HG03565 (cell line): ENCODE results near the gene CAMK4.

Experiments used
- ATAC-seq: cut with Tn5 transposase; IDR thresholded peaks from one replicate; pipeline ENCODE4 v1.9.1; 2021; ENCODE audit warnings: mild to moderate bottlenecking, moderate library complexity; ENCODE audit not compliant: unreplicated experiment

The CAMK4 gene

GRCh38 chr5:111478266-111478665 lies 254.1 kb downstream of the CAMK4 start:
- no peak for ATAC-seq

- no peak for ATAC-seq
Observed at GRCh38 chr5:111478898-111479297, 254.7 kb downstream of the CAMK4 start.

- ATAC-seq, result no peak
Observed at GRCh38 chr5:111480346-111480745, 256.2 kb downstream of the CAMK4 start.

- no peak for ATAC-seq
Observed at GRCh38 chr5:111486055-111486454, 261.9 kb downstream of the CAMK4 start.

- no peak for ATAC-seq
Observed at GRCh38 chr5:111486926-111487325, 262.7 kb downstream of the CAMK4 start.

GRCh38 chr5:111488353-111488752 lies 264.2 kb downstream of the CAMK4 start:
- no peak for ATAC-seq

- ATAC-seq, result no peak
Observed at GRCh38 chr5:111493031-111493430, 268.8 kb downstream of the CAMK4 start.

GRCh38 chr5:111494355-111494999 lies 270.3 kb downstream of the CAMK4 start:
- ATAC-seq, result no peak

- no peak for ATAC-seq
Observed at GRCh38 chr5:111495159-111495558, 271.0 kb downstream of the CAMK4 start.

- no peak for ATAC-seq
Observed at GRCh38 chr5:111498346-111498745, 274.2 kb downstream of the CAMK4 start.

GRCh38 chr5:111502956-111503355 lies 278.8 kb downstream of the CAMK4 start:
- ATAC-seq, result no peak

- ATAC-seq, result no peak
Observed at GRCh38 chr5:111505096-111505495, 280.9 kb downstream of the CAMK4 start.

GRCh38 chr5:111507276-111507675 lies 283.1 kb downstream of the CAMK4 start:
- ATAC-seq, result no peak

- no peak for ATAC-seq
Observed at GRCh38 chr5:111509119-111509518, 284.9 kb downstream of the CAMK4 start.

- ATAC-seq, result no peak
Observed at GRCh38 chr5:111511174-111511830, 287.1 kb downstream of the CAMK4 start.

- peak; percentile 2 for ATAC-seq
Observed at GRCh38 chr5:111511831-111512374, 287.7 kb downstream of the CAMK4 start.

GRCh38 chr5:111512375-111513130 lies 288.4 kb downstream of the CAMK4 start, which contains the start of gene STARD4:
STARD4 (minus strand) TSS chr5:111512535; CDS start chr5:111507433, 5,102 bp downstream.
- ATAC-seq, result peak; percentile 83

- no peak for ATAC-seq
Observed at GRCh38 chr5:111513131-111513520, 288.9 kb downstream of the CAMK4 start.

GRCh38 chr5:111514087-111514486 lies 289.9 kb downstream of the CAMK4 start:
- ATAC-seq, result no peak

- peak; percentile 39 for ATAC-seq
Observed at GRCh38 chr5:111517853-111518501, 293.8 kb downstream of the CAMK4 start.

GRCh38 chr5:111518777-111519176 lies 294.6 kb downstream of the CAMK4 start:
- ATAC-seq, result no peak
